H9 (cell line): ENCODE results near the gene HEATR5A. TPM values are rescaled to one million over a fixed set of nuclear protein-coding genes. Genes with fewer than 3 reads are reported as not detected.

ENCODE experiments used
- DNase-seq: peaks from one replicate; pipeline ENCODE4 v3.0.0-alpha.2; 2017
- H2AFZ ChIP-seq: one replicate; pipeline ENCODE4 v1.6.1; 2013; ENCODE audit warnings: mild to moderate bottlenecking, low read length, control low read depth, moderate library complexity
- H2AK5ac ChIP-seq: 2 replicates; pipeline ENCODE4 v1.6.1; 2013; ENCODE audit warnings: low read length, control low read depth, mixed read lengths; ENCODE audit not compliant: insufficient read length
- H2BK120ac ChIP-seq: one replicate; pipeline ENCODE4 v1.6.1; 2013; ENCODE audit warnings: low read depth, mild to moderate bottlenecking, low read length, control low read depth, inconsistent platforms; ENCODE audit not compliant: poor library complexity, severe bottlenecking
- H2BK12ac ChIP-seq: 2 replicates; pipeline ENCODE4 v1.6.1; 2013; ENCODE audit warnings: low read length, control low read depth, mixed read lengths, low read depth; ENCODE audit not compliant: insufficient read length
- H2BK15ac ChIP-seq: 2 replicates; pipeline ENCODE4 v1.6.1; 2013; ENCODE audit warnings: low read depth, low read length, control low read depth
- H2BK20ac ChIP-seq: one replicate; pipeline ENCODE4 v1.6.1; 2013; ENCODE audit warnings: low read depth, mild to moderate bottlenecking, low read length, control low read depth, inconsistent platforms; ENCODE audit not compliant: poor library complexity, severe bottlenecking
- H2BK5ac ChIP-seq: 2 replicates; pipeline ENCODE4 v1.6.1; 2013; ENCODE audit warnings: low read length, control low read depth, mixed read lengths; ENCODE audit not compliant: insufficient read length
- H3K14ac ChIP-seq: 2 replicates; pipeline ENCODE4 v1.6.1; 2013; ENCODE audit warnings: low read length, control low read depth; ENCODE audit not compliant: insufficient read depth
- H3K18ac ChIP-seq: 2 replicates; pipeline ENCODE4 v1.6.1; 2013; ENCODE audit warnings: low read depth, mild to moderate bottlenecking, mixed read lengths, low read length, control low read depth; ENCODE audit not compliant: insufficient read length
- H3K23ac ChIP-seq: 2 replicates; pipeline ENCODE4 v1.6.1; 2013; ENCODE audit warnings: low read length, control low read depth, mixed read lengths, low read depth; ENCODE audit not compliant: insufficient read length
- H3K23me2 ChIP-seq: 2 replicates; pipeline ENCODE4 v1.6.1; 2013; ENCODE audit warnings: low read depth, mild to moderate bottlenecking, mixed read lengths, low read length, control low read depth; ENCODE audit not compliant: insufficient read length, poor library complexity, severe bottlenecking
- H3K27ac ChIP-seq: 2 replicates; pipeline ENCODE4 v1.5.1; 2013; ENCODE audit warnings: low read length, control low read depth, mixed read lengths, low read depth; ENCODE audit not compliant: insufficient read length
- H3K27me3 ChIP-seq: 2 replicates; pipeline ENCODE4 v1.6.1; 2013; ENCODE audit warnings: low read length, control low read depth, inconsistent platforms; ENCODE audit not compliant: insufficient read depth
- H3K4ac ChIP-seq: 2 replicates; pipeline ENCODE4 v1.6.1; 2013; ENCODE audit warnings: low read depth, mild to moderate bottlenecking, control low read depth, inconsistent platforms, low read length, moderate library complexity
- H3K4me1 ChIP-seq: 2 replicates; pipeline ENCODE4 v1.6.1; 2013; ENCODE audit warnings: low read length, control low read depth, inconsistent platforms; ENCODE audit not compliant: insufficient read depth
- H3K4me2 ChIP-seq: 2 replicates; pipeline ENCODE4 v1.6.1; 2013; ENCODE audit warnings: low read length, control low read depth, mixed read lengths; ENCODE audit not compliant: insufficient read length, insufficient read depth
- H3K56ac ChIP-seq: 2 replicates; pipeline ENCODE4 v1.6.1; 2013; ENCODE audit warnings: low read depth, mild to moderate bottlenecking, mixed read lengths, low read length, control low read depth; ENCODE audit not compliant: insufficient read length
- H3K79me1 ChIP-seq: 2 replicates; pipeline ENCODE4 v1.6.1; 2013; ENCODE audit warnings: low read depth, mild to moderate bottlenecking, moderate library complexity, low read length, control low read depth, inconsistent platforms; ENCODE audit not compliant: insufficient read depth, poor library complexity, severe bottlenecking
- H3K79me2 ChIP-seq: 2 replicates; pipeline ENCODE4 v1.6.1; 2013; ENCODE audit warnings: low read length, control low read depth, inconsistent platforms; ENCODE audit not compliant: insufficient read depth
- H3K9ac ChIP-seq: 2 replicates; pipeline ENCODE4 v1.6.1; 2013; ENCODE audit warnings: low read length, control low read depth, mixed read lengths; ENCODE audit not compliant: insufficient read length; ENCODE audit errors: extremely low read depth
- H3K9me3 ChIP-seq: one replicate; pipeline ENCODE4 v1.6.1; 2013; ENCODE audit warnings: low read depth, low read length, inconsistent platforms; ENCODE audit not compliant: control insufficient read depth
- H3T11ph ChIP-seq: one replicate; pipeline ENCODE4 v1.6.1; 2013; ENCODE audit warnings: mild to moderate bottlenecking, low read length, control low read depth, inconsistent platforms
- H4K20me1 ChIP-seq: one replicate; pipeline ENCODE4 v1.6.1; 2013; ENCODE audit not compliant: control insufficient read depth, insufficient read length, insufficient read depth
- H4K5ac ChIP-seq: 2 replicates; pipeline ENCODE4 v1.6.1; 2013; ENCODE audit warnings: low read depth, mild to moderate bottlenecking, mixed read lengths, low read length, control low read depth; ENCODE audit not compliant: insufficient read length
- H4K8ac ChIP-seq: replicated peaks from 2 replicates; pipeline ENCODE4 v1.6.1; 2013; ENCODE audit warnings: low read length, control low read depth, mixed read lengths, low read depth; ENCODE audit not compliant: insufficient read length
- H4K91ac ChIP-seq: 2 replicates; pipeline ENCODE4 v1.6.1; 2013; ENCODE audit warnings: low read depth, mild to moderate bottlenecking, moderate library complexity, mixed read lengths, low read length, control low read depth; ENCODE audit not compliant: insufficient read length
- H3K27ac Mint-ChIP-seq, 3 experiments: 2 replicates in 2 of 3; 3 replicates in 1 of 3; pipeline ENCODE4 v1.8.0; 2020 to 2021; ENCODE audit warnings: mixed read lengths in 3 of 3, mild to moderate bottlenecking in 1 of 3, moderate library complexity in 1 of 3
- H3K27me3 Mint-ChIP-seq: 2 replicates; pipeline ENCODE4 v1.8.0; 2021; ENCODE audit warnings: low read depth, mild to moderate bottlenecking, moderate library complexity, mixed read lengths
- H3K36me3 Mint-ChIP-seq, 3 experiments: 2 replicates in 2 of 3; 3 replicates in 1 of 3; pipeline ENCODE4 v1.8.0; 2020 to 2021; ENCODE audit warnings: low read depth in 3 of 3, mixed read lengths in 3 of 3; ENCODE audit not compliant: insufficient read depth in 1 of 3
- H3K4me1 Mint-ChIP-seq, 2 experiments: 2 replicates each; pipeline ENCODE4 v1.8.0; 2020; ENCODE audit warnings: mixed read lengths in 2 of 2
- H3K4me3 Mint-ChIP-seq, 2 experiments: 2 replicates in 1 of 2; 3 replicates in 1 of 2; pipeline ENCODE4 v1.8.0; 2020 to 2021; ENCODE audit warnings: mild to moderate bottlenecking in 2 of 2, mixed read lengths in 2 of 2, moderate library complexity in 1 of 2
- H3K9me3 Mint-ChIP-seq, 2 experiments: 2 replicates in 1 of 2; 3 replicates in 1 of 2; pipeline ENCODE4 v1.8.0; 2020; ENCODE audit warnings: mild to moderate bottlenecking in 2 of 2, mixed read lengths in 2 of 2, moderate library complexity in 1 of 2
- WGBS: extraction: QIAGEN DNeasy Blood & Tissue Kit; methylation state at CpG from one replicate; pipeline ENCODE4 v1.1.7; 2013; ENCODE audit warnings: missing lambda C conversion rate, low lambda C conversion rate, mixed read lengths; ENCODE audit not compliant: insufficient read length; ENCODE audit errors: extremely low coverage; 5-methylcytosine and 5-hydroxymethylcytosine counted together
- total RNA-seq: library from RNA; stranded (reverse); gene quantifications from 2 replicates; pipeline ENCODE4 v1.2.1, GENCODE V29; 2021
- TF ChIP-seq, protein P1 (sequence below): fragments of 200-600 bp; sonication (generic); conservative IDR thresholded peaks from 3 replicates; pipeline ENCODE4 v1.8.0; 2021; ENCODE audit warnings: antibody characterized with exemption, mild to moderate bottlenecking

HEATR5A gene
- total RNA-seq, 1 experiment from 2014 or later = 21.2 TPM

- Mint-ChIP-seq H3K27me3 (no peaks in the 10 kb centered on the region), H3K4me3 (no peak overlapping the region), H3K9me3 (no peaks in the 10 kb centered on the region), H3K4me1 (no peaks in the 10 kb centered on the region), H3K36me3 (peaks cover 6 to 9% (median 7%) of the 10 kb centered on the region in 3 experiments; a peak in 5 of 7 replicates), H3K27ac (no peak overlapping the region)
- no peak for DNase-seq
- Histone ChIP-seq H3K79me2 (no peaks in the 10 kb centered on the region), H2AFZ (no peak overlapping the region), H2BK20ac (no peak overlapping the region), H2BK120ac (no peak overlapping the region), H3K27ac (no peak overlapping the region), H3K79me1 (no peaks in the 10 kb centered on the region), H4K91ac (no peak overlapping the region), H4K20me1 (no peaks in the 10 kb centered on the region), H3K9ac (no peak overlapping the region), H2BK5ac (no peak overlapping the region), H3K4ac (no peak overlapping the region), H2BK12ac (no peak overlapping the region), H3K9me3 (no peaks in the 10 kb centered on the region), H3K18ac (no peak overlapping the region), H3K4me2 (no peak overlapping the region), H3K23ac (no peak overlapping the region), H2AK5ac (no peak overlapping the region), H2BK15ac (no peak overlapping the region), H4K8ac (no peak overlapping the region), H3K23me2 (no peaks in the 10 kb centered on the region), H3K56ac (no peak overlapping the region), H4K5ac (no peak overlapping the region), H3T11ph (no peak overlapping the region), H3K27me3 (no peaks in the 10 kb centered on the region), H3K4me1 (no peaks in the 10 kb centered on the region), H3K14ac (no peak overlapping the region)
- TF ChIP-seq, protein P1, sequence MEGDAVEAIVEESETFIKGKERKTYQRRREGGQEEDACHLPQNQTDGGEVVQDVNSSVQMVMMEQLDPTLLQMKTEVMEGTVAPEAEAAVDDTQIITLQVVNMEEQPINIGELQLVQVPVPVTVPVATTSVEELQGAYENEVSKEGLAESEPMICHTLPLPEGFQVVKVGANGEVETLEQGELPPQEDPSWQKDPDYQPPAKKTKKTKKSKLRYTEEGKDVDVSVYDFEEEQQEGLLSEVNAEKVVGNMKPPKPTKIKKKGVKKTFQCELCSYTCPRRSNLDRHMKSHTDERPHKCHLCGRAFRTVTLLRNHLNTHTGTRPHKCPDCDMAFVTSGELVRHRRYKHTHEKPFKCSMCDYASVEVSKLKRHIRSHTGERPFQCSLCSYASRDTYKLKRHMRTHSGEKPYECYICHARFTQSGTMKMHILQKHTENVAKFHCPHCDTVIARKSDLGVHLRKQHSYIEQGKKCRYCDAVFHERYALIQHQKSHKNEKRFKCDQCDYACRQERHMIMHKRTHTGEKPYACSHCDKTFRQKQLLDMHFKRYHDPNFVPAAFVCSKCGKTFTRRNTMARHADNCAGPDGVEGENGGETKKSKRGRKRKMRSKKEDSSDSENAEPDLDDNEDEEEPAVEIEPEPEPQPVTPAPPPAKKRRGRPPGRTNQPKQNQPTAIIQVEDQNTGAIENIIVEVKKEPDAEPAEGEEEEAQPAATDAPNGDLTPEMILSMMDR = no peak
- WGBS = 100% methylated on average over 1 of the region's 1 CpG
Measured at GRCh38 chr14:31382221-31382620, 38.1 kb downstream of the HEATR5A start.
